ENCODE results near the gene LRIT2.

DNA sequence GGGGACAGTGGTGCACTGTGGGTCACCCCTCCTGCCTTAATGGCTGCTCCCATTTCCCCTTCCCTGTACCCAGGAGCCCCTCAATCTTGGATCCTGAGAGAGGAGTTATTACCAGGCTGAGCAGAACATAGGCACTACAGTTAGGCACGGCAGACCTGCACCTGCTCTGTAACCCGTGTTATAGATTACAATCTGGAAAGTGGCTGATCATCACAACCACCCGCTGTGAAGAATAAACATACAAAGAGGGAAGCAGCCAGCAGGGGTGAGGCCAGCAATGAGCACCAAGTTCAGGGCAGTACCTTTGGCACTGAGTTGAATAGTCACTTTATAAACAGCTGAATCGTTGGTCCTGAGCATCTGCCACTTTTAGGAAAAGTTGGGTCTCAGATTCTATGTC, 29.3 kb downstream of the LRIT2 start:
- TF ChIP-seq POLR2A (IDR thresholded peaks at IDR 0.05): no peak
- TF ChIP-seq, protein P1, sequence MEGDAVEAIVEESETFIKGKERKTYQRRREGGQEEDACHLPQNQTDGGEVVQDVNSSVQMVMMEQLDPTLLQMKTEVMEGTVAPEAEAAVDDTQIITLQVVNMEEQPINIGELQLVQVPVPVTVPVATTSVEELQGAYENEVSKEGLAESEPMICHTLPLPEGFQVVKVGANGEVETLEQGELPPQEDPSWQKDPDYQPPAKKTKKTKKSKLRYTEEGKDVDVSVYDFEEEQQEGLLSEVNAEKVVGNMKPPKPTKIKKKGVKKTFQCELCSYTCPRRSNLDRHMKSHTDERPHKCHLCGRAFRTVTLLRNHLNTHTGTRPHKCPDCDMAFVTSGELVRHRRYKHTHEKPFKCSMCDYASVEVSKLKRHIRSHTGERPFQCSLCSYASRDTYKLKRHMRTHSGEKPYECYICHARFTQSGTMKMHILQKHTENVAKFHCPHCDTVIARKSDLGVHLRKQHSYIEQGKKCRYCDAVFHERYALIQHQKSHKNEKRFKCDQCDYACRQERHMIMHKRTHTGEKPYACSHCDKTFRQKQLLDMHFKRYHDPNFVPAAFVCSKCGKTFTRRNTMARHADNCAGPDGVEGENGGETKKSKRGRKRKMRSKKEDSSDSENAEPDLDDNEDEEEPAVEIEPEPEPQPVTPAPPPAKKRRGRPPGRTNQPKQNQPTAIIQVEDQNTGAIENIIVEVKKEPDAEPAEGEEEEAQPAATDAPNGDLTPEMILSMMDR (IDR thresholded peaks at IDR 0.05): no peak
